ENCODE data around the gene MACROD2.

- no peak for TF ChIP-seq POLR2A (IDR thresholded peaks at IDR 0.05; ENCODE audit: low read depth, low read length)
- no peak for TF ChIP-seq POLR2AphosphoS5 (IDR thresholded peaks at IDR 0.05; ENCODE audit: low read depth, low read length)
- TF ChIP-seq TAF1 (IDR thresholded peaks at IDR 0.05; ENCODE audit: low read depth, low read length), result no peak
- TF ChIP-seq SPI1 (IDR thresholded peaks at IDR 0.05; ENCODE audit: low read depth, low read length), result no peak
- no peak for TF ChIP-seq PAX5 (IDR thresholded peaks at IDR 0.05; ENCODE audit: insufficient read depth, low read length, severe bottlenecking)
- TF ChIP-seq POU2F2 (IDR thresholded peaks at IDR 0.05; ENCODE audit: low read depth, low read length), result no peak
Observed at GRCh38 chr20:14407336-14407735, 412.0 kb downstream of the MACROD2 start.
